Mesendoderm (in vitro differentiated cells): ENCODE measurements around the gene FOXQ1.
"Not testable (repeated sequence)": the region's sequence is repeated elsewhere in the genome, so short reads cannot be mapped to it uniquely, and the experiment has no call there.

Experiments used
- DNase-seq: peaks from one replicate; pipeline ENCODE4 v3.0.0; 2013
- H2AK5ac ChIP-seq: 2 replicates; pipeline ENCODE4 v1.6.1; 2013; ENCODE audit warnings: low read length, inconsistent platforms
- H2BK120ac ChIP-seq: 2 replicates; pipeline ENCODE4 v1.6.1; 2013; ENCODE audit warnings: low read depth, mild to moderate bottlenecking, low read length, moderate library complexity, mixed read lengths
- H2BK15ac ChIP-seq: replicated peaks from 2 replicates; pipeline ENCODE4 v1.6.1; 2013; ENCODE audit warnings: low read depth, mild to moderate bottlenecking, moderate library complexity
- H2BK5ac ChIP-seq: 2 replicates; pipeline ENCODE4 v1.6.1; 2013; ENCODE audit warnings: low read length, inconsistent platforms
- H3K18ac ChIP-seq: 2 replicates; pipeline ENCODE4 v1.6.1; 2013; ENCODE audit warnings: mild to moderate bottlenecking, low read length, mixed read lengths
- H3K23ac ChIP-seq: one replicate; pipeline ENCODE4 v1.6.1; 2013; ENCODE audit warnings: low read length
- H3K27ac ChIP-seq: 2 replicates; pipeline ENCODE4 v1.5.1; 2013; ENCODE audit warnings: low read depth, mild to moderate bottlenecking, inconsistent platforms, low read length, moderate library complexity
- H3K27me3 ChIP-seq: 2 replicates; pipeline ENCODE4 v1.6.1; 2013; ENCODE audit warnings: low read length, control low read depth, mild to moderate bottlenecking, inconsistent platforms; ENCODE audit not compliant: insufficient read depth, poor library complexity
- H3K36me3 ChIP-seq: 2 replicates; pipeline ENCODE4 v1.6.1; 2013; ENCODE audit warnings: low read length, inconsistent platforms; ENCODE audit not compliant: control insufficient read depth, insufficient read depth
- H3K4ac ChIP-seq: one replicate; pipeline ENCODE4 v1.6.1; 2013; ENCODE audit warnings: low read depth, mild to moderate bottlenecking, low read length, moderate library complexity
- H3K4me1 ChIP-seq: 2 replicates; pipeline ENCODE4 v1.6.1; 2013; ENCODE audit warnings: low read depth, low read length, inconsistent platforms; ENCODE audit not compliant: control insufficient read depth
- H3K4me2 ChIP-seq: 2 replicates; pipeline ENCODE4 v1.6.1; 2013; ENCODE audit warnings: low read length
- H3K4me3 ChIP-seq: 2 replicates; pipeline ENCODE4 v1.5.1; 2013; ENCODE audit warnings: mild to moderate bottlenecking, low read length
- H3K56ac ChIP-seq: one replicate; pipeline ENCODE4 v1.6.1; 2013; ENCODE audit warnings: low read length
- H3K79me1 ChIP-seq: 2 replicates; pipeline ENCODE4 v1.6.1; 2013; ENCODE audit warnings: low read length, inconsistent platforms
- H3K79me2 ChIP-seq: 2 replicates; pipeline ENCODE4 v1.6.1; 2013; ENCODE audit warnings: mild to moderate bottlenecking, low read length; ENCODE audit not compliant: control insufficient read depth, insufficient read depth
- H3K9ac ChIP-seq: 2 replicates; pipeline ENCODE4 v1.6.1; 2013; ENCODE audit warnings: low read length, inconsistent platforms
- H4K5ac ChIP-seq: one replicate; pipeline ENCODE4 v1.6.1; 2013; ENCODE audit warnings: low read length
- H4K8ac ChIP-seq: one replicate; pipeline ENCODE4 v1.6.1; 2013; ENCODE audit warnings: low read depth, mild to moderate bottlenecking, control low read depth, low read length, moderate library complexity
- WGBS: extraction: QIAGEN DNeasy Blood & Tissue Kit; methylation state at CpG from one replicate; pipeline ENCODE4 v1.1.7; 2013; ENCODE audit warnings: low lambda C conversion rate, missing lambda C conversion rate; ENCODE audit not compliant: insufficient coverage; ENCODE audit errors: extremely low coverage; 5-methylcytosine and 5-hydroxymethylcytosine counted together

Gene FOXQ1

GRCh38 chr6:1318584-1318983 lies 6.7 kb downstream of the FOXQ1 start:
- H3K4ac ChIP-seq, H4K5ac ChIP-seq, H2BK120ac ChIP-seq, H2AK5ac ChIP-seq, H3K56ac ChIP-seq, H3K4me1 ChIP-seq, DNase-seq, H3K4me2 ChIP-seq, H4K8ac ChIP-seq, H3K79me2 ChIP-seq, H3K18ac ChIP-seq, H3K27ac ChIP-seq, H3K36me3 ChIP-seq, H3K23ac ChIP-seq, H2BK5ac ChIP-seq, H3K9ac ChIP-seq, H2BK15ac ChIP-seq, H3K4me3 ChIP-seq, H3K79me1 ChIP-seq: not testable (repeated sequence)
- WGBS = no CpG with 5 or more reads among the region's 22 CpGs
- H3K27me3 ChIP-seq = peaks cover 24% of the 10 kb centered on the region

DNA sequence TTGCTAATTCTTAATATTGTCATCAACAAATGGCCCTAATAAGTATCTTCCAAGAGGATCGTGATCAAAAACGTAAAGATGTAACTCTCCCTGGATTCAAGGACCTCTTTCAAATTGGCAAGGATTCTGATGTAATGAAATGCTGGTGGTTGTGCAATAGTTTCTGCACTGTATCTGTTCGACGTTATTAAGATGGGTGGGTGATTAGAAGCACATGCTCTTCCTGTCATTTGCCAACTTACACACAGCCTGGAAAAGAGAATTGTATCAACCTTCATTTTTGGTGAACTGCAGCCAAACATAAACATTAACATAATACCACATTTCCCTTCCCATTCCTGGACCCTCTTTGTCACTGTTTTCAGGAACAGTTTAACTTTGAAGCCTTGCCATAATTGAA lies 9.8 kb downstream of the FOXQ1 start:
- Histone ChIP-seq H3K18ac (no peak overlapping the region), H3K79me1 (no peaks in the 10 kb centered on the region), H2BK120ac (no peak overlapping the region), H2BK15ac (no peak overlapping the region), H3K79me2 (no peaks in the 10 kb centered on the region), H4K8ac (no peak overlapping the region), H3K4ac (no peak overlapping the region), H4K5ac (no peak overlapping the region), H3K56ac (no peak overlapping the region), H3K4me2 (no peak overlapping the region), H3K23ac (no peak overlapping the region), H2BK5ac (no peak overlapping the region), H3K27me3 (no peaks in the 10 kb centered on the region), H3K4me1 (no peaks in the 10 kb centered on the region), H3K36me3 (no peaks in the 10 kb centered on the region), H3K4me3 (no peak overlapping the region), H2AK5ac (no peak overlapping the region), H3K9ac (no peak overlapping the region), H3K27ac (no peak overlapping the region)
- no peak for DNase-seq
- WGBS = no CpG with 5 or more reads among the region's 4 CpGs

DNA sequence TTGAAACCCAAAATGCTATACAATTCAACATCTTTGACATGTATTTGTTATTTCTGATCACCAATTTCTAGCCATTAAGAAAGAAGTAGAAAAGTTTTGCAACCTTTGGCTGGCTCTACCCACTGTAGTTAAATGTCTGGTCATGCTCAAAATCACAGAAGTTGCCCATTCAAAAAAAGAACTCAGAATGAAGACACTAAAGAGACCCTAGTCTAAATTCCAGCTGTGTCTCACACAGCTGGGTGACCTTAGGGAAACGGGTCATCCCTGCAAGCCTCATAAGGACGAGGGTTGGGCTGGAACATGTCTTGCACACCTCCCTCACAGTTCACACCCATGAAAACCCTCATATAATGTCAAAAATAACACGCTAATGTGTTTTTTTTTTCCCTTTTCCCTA lies 10.3 kb downstream of the FOXQ1 start:
- Histone ChIP-seq H3K79me1 (no peaks in the 10 kb centered on the region), H3K36me3 (no peaks in the 10 kb centered on the region), H2BK15ac (no peak overlapping the region), H3K27ac (no peak overlapping the region), H3K4ac (no peak overlapping the region), H3K4me2 (no peak overlapping the region), H4K5ac (no peak overlapping the region), H2AK5ac (no peak overlapping the region), H3K4me3 (no peak overlapping the region), H3K4me1 (no peaks in the 10 kb centered on the region), H3K27me3 (no peaks in the 10 kb centered on the region), H2BK120ac (no peak overlapping the region), H3K9ac (no peak overlapping the region), H3K79me2 (no peaks in the 10 kb centered on the region), H3K18ac (no peak overlapping the region), H3K56ac (no peak overlapping the region), H4K8ac (no peak overlapping the region), H2BK5ac (no peak overlapping the region), H3K23ac (no peak overlapping the region)
- no peak for DNase-seq
- WGBS = no CpG with 5 or more reads among the region's 3 CpGs

DNA sequence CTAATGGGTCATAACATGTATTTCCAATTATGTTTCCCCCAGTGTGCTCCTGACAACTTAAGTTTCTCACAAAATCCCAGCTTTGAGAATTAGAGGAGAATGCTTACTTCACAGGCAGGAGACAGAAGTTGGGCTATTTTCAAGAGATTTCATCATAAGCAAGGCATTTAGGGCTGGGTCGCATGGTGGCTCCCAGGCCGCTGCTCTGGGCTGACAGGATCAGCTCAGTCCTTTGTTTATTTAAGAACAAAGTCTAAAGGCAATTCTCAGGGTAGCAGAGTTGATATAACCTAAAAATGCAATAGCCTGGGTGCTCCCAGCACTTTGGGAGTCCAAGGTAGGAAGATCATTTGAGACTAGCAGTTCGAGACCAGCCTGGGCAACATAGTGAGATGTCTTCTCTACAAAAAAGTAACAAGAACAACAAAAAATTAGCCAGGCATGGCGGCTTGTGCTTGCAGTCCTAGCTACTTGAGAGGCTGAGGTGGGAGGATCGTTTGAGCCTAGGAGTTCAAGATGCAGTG lies 10.9 kb downstream of the FOXQ1 start:
- Histone ChIP-seq H4K8ac (no peak overlapping the region), H3K9ac (no peak overlapping the region), H3K79me2 (no peaks in the 10 kb centered on the region), H2AK5ac (no peak overlapping the region), H3K23ac (no peak overlapping the region), H2BK5ac (no peak overlapping the region), H3K4me1 (no peaks in the 10 kb centered on the region), H3K27me3 (no peaks in the 10 kb centered on the region), H3K4me2 (no peak overlapping the region), H4K5ac (no peak overlapping the region), H3K79me1 (no peaks in the 10 kb centered on the region), H3K36me3 (no peaks in the 10 kb centered on the region), H3K18ac (no peak overlapping the region), H3K4ac (no peak overlapping the region), H3K27ac (no peak overlapping the region), H2BK120ac (no peak overlapping the region), H3K4me3 (no peak overlapping the region), H2BK15ac (no peak overlapping the region), H3K56ac (no peak overlapping the region)
- WGBS = no CpG with 5 or more reads among the region's 5 CpGs
- DNase-seq = peak; percentile 47

DNA sequence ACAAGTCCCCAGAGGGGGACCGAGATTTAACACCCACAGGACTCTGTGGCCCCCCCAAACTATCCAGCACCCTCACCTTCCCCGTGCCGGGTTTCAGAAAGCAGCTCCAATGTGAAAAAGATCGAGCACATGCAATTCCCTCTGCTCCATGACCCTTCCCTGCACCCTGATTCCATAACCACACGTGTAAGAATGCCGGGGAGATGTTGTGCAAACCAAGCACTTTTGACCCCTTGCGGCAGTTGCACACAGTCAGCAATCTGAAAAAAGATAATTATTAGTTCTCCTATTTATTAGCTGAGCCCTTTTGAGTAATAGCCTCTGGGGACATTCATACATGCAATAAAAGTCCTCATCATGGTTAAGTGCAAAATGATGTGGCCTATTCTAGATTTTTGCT lies 13.0 kb downstream of the FOXQ1 start:
- no peak overlapping the region for H3K27ac ChIP-seq
- H3K4ac ChIP-seq = no peak overlapping the region
- no peak overlapping the region for H3K23ac ChIP-seq
- H3K56ac ChIP-seq = no peak overlapping the region
- H3K9ac ChIP-seq = no peak overlapping the region
- no peak overlapping the region for H4K8ac ChIP-seq
- no CpG with 5 or more reads among the region's 7 CpGs for WGBS
- H3K18ac ChIP-seq = no peak overlapping the region
- no peaks in the 10 kb centered on the region for H3K27me3 ChIP-seq
- no peak overlapping the region for H3K4me3 ChIP-seq
- no peak overlapping the region for H4K5ac ChIP-seq
- H2AK5ac ChIP-seq = no peak overlapping the region
- no peaks in the 10 kb centered on the region for H3K79me2 ChIP-seq
- no peaks in the 10 kb centered on the region for H3K79me1 ChIP-seq
- H2BK15ac ChIP-seq = no peak overlapping the region
- DNase-seq = no peak
- H2BK5ac ChIP-seq = no peak overlapping the region
- H3K4me1 ChIP-seq = no peaks in the 10 kb centered on the region
- H3K36me3 ChIP-seq = no peaks in the 10 kb centered on the region
- H3K4me2 ChIP-seq = no peak overlapping the region
- H2BK120ac ChIP-seq = no peak overlapping the region
